ENCODE data around the gene MACROD2. TPM values are rescaled to one million over a fixed set of nuclear protein-coding genes. Genes with fewer than 3 reads are reported as not detected.

Gene MACROD2
- total RNA-seq, 1 donor from 2014 or later, result 78.2 TPM

GRCh38 chr20:14817101-14817500, 821.8 kb downstream of the MACROD2 start:
- intact Hi-C loops (cut with DNase I), result no loop called here
- DNase-seq, result no peak

GRCh38 chr20:14820771-14821170, 825.5 kb downstream of the MACROD2 start:
- intact Hi-C loops (cut with DNase I), result no loop called here
- ATAC-seq (no peak), DNase-seq (no peak)
- Histone ChIP-seq H3K4me3 (no peak overlapping the region), H3K27me3 (no peaks in the 10 kb centered on the region), H3K36me3 (no peaks in the 10 kb centered on the region), H3K9me3 (no peaks in the 10 kb centered on the region), H3K4me1 (no peaks in the 10 kb centered on the region), H3K27ac (no peak overlapping the region)
- no peak for TF ChIP-seq CTCF (IDR thresholded peaks at IDR 0.05)

More at GRCh38 chr20:14817101-14817500, 821.8 kb downstream of the MACROD2 start:
- no peak overlapping the region for H3K4me3 ChIP-seq
- H3K27me3 ChIP-seq, result no peaks in the 10 kb centered on the region
- H3K9me3 ChIP-seq, result no peaks in the 10 kb centered on the region
- no peak for TF ChIP-seq CTCF (IDR thresholded peaks at IDR 0.05)
- no peak for ATAC-seq
- H3K4me1 ChIP-seq, result no peaks in the 10 kb centered on the region
- no peak overlapping the region for H3K27ac ChIP-seq
- H3K36me3 ChIP-seq, result no peaks in the 10 kb centered on the region

- DNase-seq, result no peak
- no peaks in the 10 kb centered on the region for H3K36me3 ChIP-seq
- ATAC-seq, result no peak
- H3K27me3 ChIP-seq, result no peaks in the 10 kb centered on the region
- TF ChIP-seq CTCF (IDR thresholded peaks at IDR 0.05), result no peak
- no peaks in the 10 kb centered on the region for H3K9me3 ChIP-seq
- intact Hi-C loops (cut with DNase I), result no loop called here
- H3K4me1 ChIP-seq, result no peaks in the 10 kb centered on the region
- no peak overlapping the region for H3K4me3 ChIP-seq
- no peak overlapping the region for H3K27ac ChIP-seq
Measured at GRCh38 chr20:14821251-14821650, 825.9 kb downstream of the MACROD2 start.

GRCh38 chr20:14824996-14825395, 829.7 kb downstream of the MACROD2 start:
- Histone ChIP-seq H3K27me3 (no peaks in the 10 kb centered on the region), H3K27ac (no peak overlapping the region), H3K4me3 (no peak overlapping the region), H3K4me1 (no peaks in the 10 kb centered on the region), H3K36me3 (no peaks in the 10 kb centered on the region), H3K9me3 (no peaks in the 10 kb centered on the region)
- intact Hi-C loops (cut with DNase I), result no loop called here
- ATAC-seq, result no peak
- no peak for DNase-seq
- TF ChIP-seq CTCF (IDR thresholded peaks at IDR 0.05), result no peak

- no peak for DNase-seq
Measured at GRCh38 chr20:14826543-14827313, 831.4 kb downstream of the MACROD2 start.

More at GRCh38 chr20:14826543-14827313, 831.4 kb downstream of the MACROD2 start:
- Histone ChIP-seq H3K27ac (no peak overlapping the region), H3K27me3 (no peaks in the 10 kb centered on the region), H3K9me3 (no peaks in the 10 kb centered on the region), H3K4me1 (no peaks in the 10 kb centered on the region), H3K36me3 (no peaks in the 10 kb centered on the region), H3K4me3 (no peak overlapping the region)
- intact Hi-C loops (cut with DNase I), result no loop called here
- no peak for ATAC-seq
- no peak for TF ChIP-seq CTCF (IDR thresholded peaks at IDR 0.05)

Measured in upper lobe of right lung (tissue), 1 donor.